ENCODE results near the gene RBM24.

RBM24 gene

DNA sequence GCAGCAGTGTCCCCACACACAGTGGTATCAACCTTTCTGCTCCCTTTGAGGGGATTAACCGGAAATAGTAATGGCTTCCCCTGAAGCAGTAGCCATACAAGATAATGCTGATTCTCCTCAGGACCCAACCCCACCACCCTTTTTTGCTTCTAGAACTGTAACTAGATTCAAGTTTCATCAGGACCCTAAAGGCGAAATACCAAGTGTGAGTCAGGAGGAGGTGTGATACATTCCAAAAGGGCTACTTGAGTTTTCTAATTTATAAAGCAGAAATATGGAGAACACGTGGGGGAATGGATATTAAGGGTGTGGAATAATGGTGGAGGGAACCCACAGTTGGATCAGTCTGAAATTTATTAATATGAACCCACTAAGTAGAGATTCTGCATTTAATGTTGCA, 60.7 kb downstream of the RBM24 start:
- DNase-seq (ENCODE audit: low read depth), result no peak

DNA sequence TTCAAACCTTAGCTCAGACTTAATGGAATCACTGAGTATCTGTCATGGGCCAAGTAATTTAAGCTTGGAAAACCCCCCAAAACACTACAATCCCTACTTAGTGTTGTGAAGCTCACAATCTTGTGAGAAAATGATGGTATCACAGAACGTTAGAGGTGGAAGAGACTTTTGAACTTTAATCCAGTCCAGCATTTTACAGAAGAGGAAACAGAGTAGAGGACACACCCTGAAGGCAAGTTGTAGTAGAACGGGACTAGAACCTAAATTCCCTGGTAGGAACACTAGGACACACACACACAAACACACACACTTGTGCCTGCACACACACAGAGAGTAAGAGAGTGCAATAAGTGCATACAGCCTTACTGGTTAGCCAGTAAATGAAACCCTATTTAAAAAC, 62.1 kb downstream of the RBM24 start:
- DNase-seq (ENCODE audit: low read depth), result no peak
